Natural killer cell (primary cell): ENCODE results near the gene TFCP2L1. TPM values are rescaled to one million over a fixed set of nuclear protein-coding genes. Genes with fewer than 3 reads are reported as not detected.

Source experiments
- ATAC-seq, 3 donors: fragments of 150-1000 bp in 2 of 3; fragments of 200-7000 bp in 1 of 3; cut with Tn5 transposase; 1 replicate in 1 of 3; 2 replicates in 2 of 3; pipeline ENCODE4 v1.10.0; 2021; ENCODE audit warnings: mild to moderate bottlenecking in 2 of 3, moderate library complexity in 2 of 3
- DNase-seq, 2 donors: peaks; one replicate each; pipeline versions ENCODE4 v3.0.0 to v3.0.0-alpha.2; 2013 to 2021; ENCODE audit warnings: mixed read lengths in 1 of 2
- H3K27ac ChIP-seq: one replicate; pipeline ENCODE4 v1.5.1; 2013; ENCODE audit warnings: mild to moderate bottlenecking, low read length
- H3K27me3 ChIP-seq: one replicate; pipeline ENCODE4 v1.6.1; 2013; ENCODE audit warnings: low read length; ENCODE audit not compliant: control insufficient read depth, insufficient read depth
- H3K36me3 ChIP-seq: one replicate; pipeline ENCODE4 v1.6.1; 2013; ENCODE audit warnings: low read length; ENCODE audit not compliant: control insufficient read depth, insufficient read depth
- H3K4me1 ChIP-seq: one replicate; pipeline ENCODE4 v1.6.1; 2013; ENCODE audit warnings: low read length; ENCODE audit not compliant: control insufficient read depth, insufficient read depth
- H3K4me3 ChIP-seq: one replicate; pipeline ENCODE4 v1.5.1; 2013; ENCODE audit warnings: low read length
- H3K9me3 ChIP-seq: one replicate; pipeline ENCODE4 v1.6.1; 2013; ENCODE audit warnings: low read length; ENCODE audit not compliant: control insufficient read depth, insufficient read depth
- H3K27ac Mint-ChIP-seq, 2 donors: one replicate each; pipeline ENCODE4 v1.8.0; 2022; ENCODE audit warnings: mild to moderate bottlenecking in 2 of 2, mixed read lengths in 2 of 2, moderate library complexity in 1 of 2
- H3K27me3 Mint-ChIP-seq, 2 donors: one replicate each; pipeline ENCODE4 v1.8.0; 2022; ENCODE audit warnings: low read depth in 2 of 2, mixed read lengths in 2 of 2
- H3K36me3 Mint-ChIP-seq: one replicate; pipeline ENCODE4 v1.8.0; 2022; ENCODE audit warnings: mixed read lengths
- H3K4me1 Mint-ChIP-seq, 2 donors: one replicate each; pipeline ENCODE4 v1.8.0; 2022; ENCODE audit warnings: mixed read lengths in 2 of 2
- H3K4me3 Mint-ChIP-seq: one replicate; pipeline ENCODE4 v1.8.0; 2022; ENCODE audit warnings: mild to moderate bottlenecking, moderate library complexity, mixed read lengths
- H3K9me3 Mint-ChIP-seq, 2 donors: one replicate each; pipeline ENCODE4 v1.8.0; 2022; ENCODE audit warnings: mixed read lengths in 2 of 2
- CTCF ChIP-seq: fragments of 200-600 bp; IDR thresholded peaks from one replicate; pipeline ENCODE4 v1.8.0; 2022; ENCODE audit warnings: antibody characterized with exemption
- WGBS: methylation state at CpG from one replicate; pipeline ENCODE4 v1.1.7; 2013; ENCODE audit warnings: missing lambda C conversion rate; ENCODE audit not compliant: insufficient coverage; 5-methylcytosine and 5-hydroxymethylcytosine counted together
- intact Hi-C: fragments of 100-400 bp; cut with micrococcal nuclease; formaldehyde crosslinking; loops from one replicate; pipeline ENCODE4 v1.14.2; 2022
- total RNA-seq, 4 donors: library from RNA; stranded (reverse); fragments of 120-200 nt in 1 of 4; gene quantifications; one replicate each; pipeline versions ENCODE4 v1.2.3 to v1.2.4, GENCODE V29; 2013 to 2022

TFCP2L1 gene
- total RNA-seq, 3 donors from 2014 or later (not counting 1 experiment from before 2014, with no cell fraction given), result 0.72 to 1.8 (median 0.85) TPM

DNA sequence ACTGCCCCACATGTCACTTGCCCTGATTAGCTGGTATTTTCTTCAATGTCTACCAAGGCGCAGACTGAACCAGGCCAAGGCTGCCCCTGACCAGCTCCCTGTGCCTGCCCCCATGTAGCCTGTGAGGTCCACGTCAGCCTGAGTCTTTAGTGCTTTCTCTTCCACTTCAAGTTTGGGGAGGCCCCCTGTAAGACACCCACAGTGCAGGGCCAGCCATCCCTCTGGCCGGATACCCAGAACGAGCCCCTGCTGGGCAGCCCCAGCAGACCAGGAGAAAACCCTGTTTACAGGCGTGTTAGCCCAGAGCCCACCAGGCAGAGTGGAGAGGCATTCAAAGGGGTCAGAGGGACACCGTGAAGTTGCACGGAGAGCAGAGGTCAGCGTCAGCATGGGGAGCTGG, 92.4 kb downstream of the TFCP2L1 start:
- peaks cover 7% of the 10 kb centered on the region for H3K4me1 ChIP-seq
- H3K36me3 ChIP-seq, result no peaks in the 10 kb centered on the region
- no peak for DNase-seq
- Mint-ChIP-seq H3K4me3 (no peak overlapping the region), H3K27me3 (no peaks in the 10 kb centered on the region), H3K9me3 (no peaks in the 10 kb centered on the region), H3K27ac (no peak overlapping the region), H3K36me3 (no peaks in the 10 kb centered on the region), H3K4me1 (no peaks in the 10 kb centered on the region)
- no peak overlapping the region for H3K27ac ChIP-seq
- WGBS, result 86% methylated on average over 8 of the region's 8 CpGs
- no peak for TF ChIP-seq CTCF
- intact Hi-C loops, result no loop called here
- no peaks in the 10 kb centered on the region for H3K9me3 ChIP-seq
- no peak for ATAC-seq
- H3K27me3 ChIP-seq, result no peaks in the 10 kb centered on the region
- H3K4me3 ChIP-seq, result no peak overlapping the region

- H3K9me3 Mint-ChIP-seq, result no peaks in the 10 kb centered on the region
- no peak overlapping the region for H3K27ac Mint-ChIP-seq
- H3K27me3 Mint-ChIP-seq, result no peaks in the 10 kb centered on the region
- H3K36me3 Mint-ChIP-seq, result no peaks in the 10 kb centered on the region
- H3K4me3 Mint-ChIP-seq, result no peak overlapping the region
- Histone ChIP-seq H3K4me3 (no peak overlapping the region), H3K4me1 (peaks cover under 1% of the 10 kb centered on the region), H3K36me3 (no peaks in the 10 kb centered on the region), H3K27me3 (no peaks in the 10 kb centered on the region), H3K27ac (no peak overlapping the region), H3K9me3 (no peaks in the 10 kb centered on the region)
- intact Hi-C loops, result no loop called here
- TF ChIP-seq CTCF, result no peak
- 86% methylated on average over 25 of the region's 25 CpGs for WGBS
- DNase-seq (no peak), ATAC-seq (no peak)
- H3K4me1 Mint-ChIP-seq, result no peaks in the 10 kb centered on the region
Measured at GRCh38 chr2:121191191-121192170, 93.5 kb downstream of the TFCP2L1 start.

DNA sequence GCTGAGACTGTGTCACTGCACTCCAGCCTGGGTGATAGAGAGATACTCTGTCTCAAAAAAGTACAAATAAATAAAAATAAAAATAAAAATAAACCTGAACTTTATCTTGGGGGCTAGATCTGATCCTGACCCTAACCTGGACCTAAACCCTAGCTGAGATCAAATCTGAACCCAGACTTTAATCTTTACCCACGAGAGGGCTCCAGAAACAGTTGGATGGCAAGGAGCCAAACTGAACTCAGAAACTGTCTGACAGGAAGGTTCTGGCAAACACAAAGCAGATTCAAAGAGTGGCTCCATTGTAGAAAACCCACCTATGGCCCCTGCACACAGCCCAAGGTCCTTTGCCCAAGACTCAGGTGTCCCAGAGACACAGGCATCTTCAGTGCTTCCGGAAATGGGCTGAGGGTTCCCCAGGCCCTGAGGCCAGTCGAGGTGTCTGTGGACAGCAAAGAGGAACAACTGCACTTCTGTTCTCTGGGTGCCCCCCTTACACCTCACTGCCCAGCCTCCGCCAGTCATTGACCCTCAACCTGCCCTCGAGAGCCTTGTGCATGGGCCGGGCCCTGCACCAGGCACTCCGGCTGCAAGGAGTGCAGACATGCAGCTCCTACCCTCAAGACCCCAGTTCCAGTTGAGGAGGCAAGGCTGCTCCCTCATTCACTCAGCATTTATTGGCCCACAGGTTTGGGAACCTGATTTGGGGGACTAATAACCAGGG, 95.2 kb downstream of the TFCP2L1 start:
- no peaks in the 10 kb centered on the region for H3K27me3 ChIP-seq
- intact Hi-C loops, result no loop called here
- no peak overlapping the region for H3K27ac ChIP-seq
- no peak overlapping the region for H3K4me3 ChIP-seq
- no peak overlapping the region for H3K27ac Mint-ChIP-seq
- no peaks in the 10 kb centered on the region for H3K4me1 Mint-ChIP-seq
- 58% methylated on average over 7 of the region's 7 CpGs for WGBS
- H3K9me3 ChIP-seq, result no peaks in the 10 kb centered on the region
- H3K9me3 Mint-ChIP-seq, result no peaks in the 10 kb centered on the region
- DNase-seq (no peak), ATAC-seq (no peak)
- TF ChIP-seq CTCF, result no peak
- no peaks in the 10 kb centered on the region for H3K27me3 Mint-ChIP-seq
- no peaks in the 10 kb centered on the region for H3K36me3 ChIP-seq
- no peaks in the 10 kb centered on the region for H3K36me3 Mint-ChIP-seq
- no peak overlapping the region for H3K4me3 Mint-ChIP-seq
- no peaks in the 10 kb centered on the region for H3K4me1 ChIP-seq
